SK-N-SH treated with all-trans-retinoic acid at 6 μM for 48 hours (cell line): ENCODE measurements around the gene FCRLB.

Experiments used
- ATAC-seq: fragments of 200-7000 bp; cut with Tn5 transposase; 3 replicates; pipeline ENCODE4 v1.9.1; 2020; ENCODE audit warnings: mild to moderate bottlenecking, moderate library complexity
- ARNTL ChIP-seq: fragments of 450-650 bp; formaldehyde crosslinking; IDR thresholded peaks from 2 replicates; pipeline ENCODE4 v1.5.0; 2020; ENCODE audit warnings: low read depth, mild to moderate bottlenecking, moderate library complexity, borderline replicate concordance
- CSDC2 ChIP-seq: fragments of 250-450 bp; sonication (Bioruptor Pico); IDR thresholded peaks from 2 replicates; pipeline ENCODE4 v1.5.0; 2020; ENCODE audit warnings: mild to moderate bottlenecking, moderate library complexity
- CSRNP3 ChIP-seq: fragments of 250-450 bp; sonication (Bioruptor Pico); IDR thresholded peaks from 2 replicates; pipeline ENCODE4 v1.5.1; 2021; ENCODE audit warnings: mild to moderate bottlenecking, moderate library complexity
- ESRRG ChIP-seq: fragments of 250-450 bp; sonication (Bioruptor Pico); IDR thresholded peaks from 2 replicates; pipeline ENCODE4 v1.6.1; 2021; ENCODE audit warnings: mild to moderate bottlenecking
- GLIS3 ChIP-seq: fragments of 250-450 bp; sonication (Bioruptor Pico); IDR thresholded peaks from 2 replicates; pipeline ENCODE4 v1.5.0; 2020; ENCODE audit warnings: mild to moderate bottlenecking, moderate library complexity
- ISL1 ChIP-seq: fragments of 250-450 bp; sonication (Bioruptor Pico); IDR thresholded peaks from 2 replicates; pipeline ENCODE4 v2.1.2; 2022; ENCODE audit warnings: mild to moderate bottlenecking, moderate library complexity
- OSR1 ChIP-seq: fragments of 250-450 bp; sonication (Bioruptor Pico); IDR thresholded peaks from 2 replicates; pipeline ENCODE4 v1.8.0; 2022; ENCODE audit warnings: moderate library complexity, mild to moderate bottlenecking, inconsistent platforms
- PATZ1 ChIP-seq: fragments of 250-450 bp; sonication (Bioruptor Pico); IDR thresholded peaks from 2 replicates; pipeline ENCODE4 v1.8.0; 2020; ENCODE audit warnings: mild to moderate bottlenecking, moderate library complexity, borderline replicate concordance
- POU6F1 ChIP-seq: fragments of 250-450 bp; sonication (Bioruptor Pico); IDR thresholded peaks from 2 replicates; pipeline ENCODE4 v1.8.0; 2021; ENCODE audit warnings: low read depth, mild to moderate bottlenecking, moderate library complexity, borderline replicate concordance
- PPARA ChIP-seq: fragments of 250-450 bp; sonication (Bioruptor Pico); IDR thresholded peaks from 2 replicates; pipeline ENCODE4 v1.5.0; 2020; ENCODE audit warnings: mild to moderate bottlenecking, borderline replicate concordance
- RARB ChIP-seq: fragments of 250-450 bp; sonication (Bioruptor Pico); IDR thresholded peaks from 2 replicates; pipeline ENCODE4 v1.8.0; 2021; ENCODE audit warnings: mild to moderate bottlenecking, moderate library complexity
- TCF4 ChIP-seq: fragments of 250-450 bp; sonication (Bioruptor Pico); IDR thresholded peaks from 2 replicates; pipeline ENCODE4 v1.8.0; 2021; ENCODE audit warnings: mild to moderate bottlenecking, moderate library complexity, borderline replicate concordance
- TOX ChIP-seq: fragments of 250-450 bp; sonication (Bioruptor Pico); IDR thresholded peaks from 2 replicates; pipeline ENCODE4 v1.8.0; 2021; ENCODE audit warnings: mild to moderate bottlenecking, moderate library complexity, borderline replicate concordance
- ZC3H10 ChIP-seq: fragments of 250-450 bp; sonication (Bioruptor Pico); IDR thresholded peaks from 2 replicates; pipeline ENCODE4 v1.5.1; 2021; ENCODE audit warnings: mild to moderate bottlenecking, moderate library complexity
- ZFP3 ChIP-seq: fragments of 250-450 bp; sonication (Bioruptor Pico); IDR thresholded peaks from 2 replicates; pipeline ENCODE4 v1.5.0; 2020; ENCODE audit warnings: mild to moderate bottlenecking, moderate library complexity
- ZFP30 ChIP-seq: fragments of 450-650 bp; formaldehyde crosslinking; IDR thresholded peaks from 2 replicates; pipeline ENCODE4 v1.5.0; 2022; ENCODE audit warnings: mild to moderate bottlenecking, moderate library complexity
- ZNF565 ChIP-seq: fragments of 450-650 bp; formaldehyde crosslinking; conservative IDR thresholded peaks from 2 replicates; pipeline ENCODE4 v1.5.0; 2020; ENCODE audit warnings: low read depth, mild to moderate bottlenecking, moderate library complexity
- ZNF8 ChIP-seq: fragments of 450-650 bp; formaldehyde crosslinking; IDR thresholded peaks from 2 replicates; pipeline ENCODE4 v1.5.0; 2020; ENCODE audit warnings: mild to moderate bottlenecking, moderate library complexity
- TF ChIP-seq, protein P1 (sequence below): fragments of 250-450 bp; sonication (Bioruptor Pico); IDR thresholded peaks from 2 replicates; pipeline ENCODE4 v1.5.1; 2020; ENCODE audit warnings: low read depth, mild to moderate bottlenecking, moderate library complexity
- TF ChIP-seq, protein P2 (sequence below): fragments of 250-450 bp; sonication (Bioruptor Pico); IDR thresholded peaks from 2 replicates; pipeline ENCODE4 v1.5.0; 2020; ENCODE audit warnings: mild to moderate bottlenecking, moderate library complexity

The FCRLB gene

GRCh38 chr1:161725908-161726472, 4.6 kb downstream of the FCRLB start:
- TF ChIP-seq PATZ1 (CRISPR knock-in tag) (no peak), PPARA (CRISPR knock-in tag) (no peak), ZFP30 (CRISPR knock-in tag) (no peak), CSRNP3 (CRISPR knock-in tag) (no peak), POU6F1 (CRISPR knock-in tag) (no peak), ESRRG (CRISPR knock-in tag) (no peak), GLIS3 (no peak), RARB (CRISPR knock-in tag) (0 out of 2 replicates have a peak, but pooled peaks have one; percentile 43)
- peak; percentile 67 for ATAC-seq

GRCh38 chr1:161726473-161727255, 5.3 kb downstream of the FCRLB start:
- ATAC-seq = peak; percentile 78
- TF ChIP-seq GLIS3 (no peak), ZFP30 (CRISPR knock-in tag) (no peak), ARNTL (CRISPR knock-in tag) (no peak), ESRRG (CRISPR knock-in tag) (no peak), OSR1 (no peak), ZNF565 (CRISPR knock-in tag) (no peak), CSRNP3 (CRISPR knock-in tag) (no peak), PPARA (CRISPR knock-in tag) (no peak), TCF4 (CRISPR knock-in tag) (no peak), CSDC2 (CRISPR knock-in tag) (no peak)
- TF ChIP-seq, protein P1, sequence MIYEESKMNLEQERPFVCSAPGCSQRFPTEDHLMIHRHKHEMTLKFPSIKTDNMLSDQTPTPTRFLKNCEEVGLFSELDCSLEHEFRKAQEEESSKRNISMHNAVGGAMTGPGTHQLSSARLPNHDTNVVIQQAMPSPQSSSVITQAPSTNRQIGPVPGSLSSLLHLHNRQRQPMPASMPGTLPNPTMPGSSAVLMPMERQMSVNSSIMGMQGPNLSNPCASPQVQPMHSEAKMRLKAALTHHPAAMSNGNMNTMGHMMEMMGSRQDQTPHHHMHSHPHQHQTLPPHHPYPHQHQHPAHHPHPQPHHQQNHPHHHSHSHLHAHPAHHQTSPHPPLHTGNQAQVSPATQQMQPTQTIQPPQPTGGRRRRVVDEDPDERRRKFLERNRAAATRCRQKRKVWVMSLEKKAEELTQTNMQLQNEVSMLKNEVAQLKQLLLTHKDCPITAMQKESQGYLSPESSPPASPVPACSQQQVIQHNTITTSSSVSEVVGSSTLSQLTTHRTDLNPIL (CRISPR knock-in tag) = no peak

GRCh38 chr1:161727256-161727924, 6.0 kb downstream of the FCRLB start:
- 0 out of 3 replicates have a peak, but pooled peaks have one; percentile 0 for ATAC-seq
- no peak for TF ChIP-seq TCF4 (CRISPR knock-in tag)
- TF ChIP-seq ZNF8 (CRISPR knock-in tag) = no peak
- no peak for TF ChIP-seq ZFP3 (CRISPR knock-in tag)
- TF ChIP-seq, protein P2, sequence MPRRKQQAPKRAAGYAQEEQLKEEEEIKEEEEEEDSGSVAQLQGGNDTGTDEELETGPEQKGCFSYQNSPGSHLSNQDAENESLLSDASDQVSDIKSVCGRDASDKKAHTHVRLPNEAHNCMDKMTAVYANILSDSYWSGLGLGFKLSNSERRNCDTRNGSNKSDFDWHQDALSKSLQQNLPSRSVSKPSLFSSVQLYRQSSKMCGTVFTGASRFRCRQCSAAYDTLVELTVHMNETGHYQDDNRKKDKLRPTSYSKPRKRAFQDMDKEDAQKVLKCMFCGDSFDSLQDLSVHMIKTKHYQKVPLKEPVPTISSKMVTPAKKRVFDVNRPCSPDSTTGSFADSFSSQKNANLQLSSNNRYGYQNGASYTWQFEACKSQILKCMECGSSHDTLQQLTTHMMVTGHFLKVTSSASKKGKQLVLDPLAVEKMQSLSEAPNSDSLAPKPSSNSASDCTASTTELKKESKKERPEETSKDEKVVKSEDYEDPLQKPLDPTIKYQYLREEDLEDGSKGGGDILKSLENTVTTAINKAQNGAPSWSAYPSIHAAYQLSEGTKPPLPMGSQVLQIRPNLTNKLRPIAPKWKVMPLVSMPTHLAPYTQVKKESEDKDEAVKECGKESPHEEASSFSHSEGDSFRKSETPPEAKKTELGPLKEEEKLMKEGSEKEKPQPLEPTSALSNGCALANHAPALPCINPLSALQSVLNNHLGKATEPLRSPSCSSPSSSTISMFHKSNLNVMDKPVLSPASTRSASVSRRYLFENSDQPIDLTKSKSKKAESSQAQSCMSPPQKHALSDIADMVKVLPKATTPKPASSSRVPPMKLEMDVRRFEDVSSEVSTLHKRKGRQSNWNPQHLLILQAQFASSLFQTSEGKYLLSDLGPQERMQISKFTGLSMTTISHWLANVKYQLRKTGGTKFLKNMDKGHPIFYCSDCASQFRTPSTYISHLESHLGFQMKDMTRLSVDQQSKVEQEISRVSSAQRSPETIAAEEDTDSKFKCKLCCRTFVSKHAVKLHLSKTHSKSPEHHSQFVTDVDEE (CRISPR knock-in tag) = no peak
- no peak for TF ChIP-seq ZFP30 (CRISPR knock-in tag)
- no peak for TF ChIP-seq PATZ1 (CRISPR knock-in tag)
- TF ChIP-seq TOX (CRISPR knock-in tag) = no peak
- TF ChIP-seq CSDC2 (CRISPR knock-in tag) = no peak
- no peak for TF ChIP-seq ISL1 (CRISPR knock-in tag)
- no peak for TF ChIP-seq CSRNP3 (CRISPR knock-in tag)
- TF ChIP-seq ZC3H10 (CRISPR knock-in tag) = no peak
- TF ChIP-seq ZNF565 (CRISPR knock-in tag) = no peak
